Activated B cell treated with CpG ODN at 0.5 μM for 24 hours (primary cell): Measurements from ENCODE around the gene ACTN3. TPM values are rescaled to one million over a fixed set of nuclear protein-coding genes. Genes with fewer than 3 reads are reported as not detected.
A peak's percentile ranks its signal among the peaks of the same experiment; 100 is the strongest.

ENCODE experiments used
- ATAC-seq: fragments of 200-7000 bp; cut with Tn5 transposase; one replicate; pipeline ENCODE4 v1.10.0; 2021; ENCODE audit warnings: low read depth, mild to moderate bottlenecking, moderate library complexity
- CTCF ChIA-PET: fragments of 350-600 bp; sonication (Branson Sonifier 250); formaldehyde crosslinking; loops from one replicate; lab custom pipeline; 2021; ENCODE audit warnings: antibody characterized with exemption; lab: Charles Lee
- POLR2A ChIA-PET: fragments of 350-600 bp; sonication (Branson Sonifier 250); formaldehyde crosslinking; loops from one replicate; lab custom pipeline; 2021; ENCODE audit warnings: antibody characterized with exemption; lab: Charles Lee
- DNase-seq: peaks from one replicate; pipeline ENCODE4 v3.0.0; 2022
- H3K27ac Mint-ChIP-seq: one replicate; pipeline ENCODE4 v1.8.0; 2020; ENCODE audit warnings: mixed read lengths
- H3K27me3 Mint-ChIP-seq: one replicate; pipeline ENCODE4 v1.8.0; 2021; ENCODE audit warnings: mixed read lengths
- H3K36me3 Mint-ChIP-seq: one replicate; pipeline ENCODE4 v1.8.0; 2021; ENCODE audit warnings: low read depth, mixed read lengths
- H3K4me1 Mint-ChIP-seq: one replicate; pipeline ENCODE4 v1.8.0; 2021; ENCODE audit warnings: mixed read lengths
- H3K4me3 Mint-ChIP-seq: one replicate; pipeline ENCODE4 v1.8.0; 2020; ENCODE audit warnings: mild to moderate bottlenecking, mixed read lengths
- H3K9me3 Mint-ChIP-seq: one replicate; pipeline ENCODE4 v1.8.0; 2020; ENCODE audit warnings: mixed read lengths
- intact Hi-C: fragments of 100-400 bp; cut with micrococcal nuclease; formaldehyde crosslinking; loops from one replicate; pipeline ENCODE4 v1.15.1; 2024
- total RNA-seq: library from RNA; stranded (reverse); gene quantifications from 2 replicates; pipeline ENCODE4 v1.2.3, GENCODE V29; 2022
- TF ChIP-seq, protein P1 (sequence below): fragments of 200-600 bp; IDR thresholded peaks from one replicate; pipeline ENCODE4 v1.8.0; 2022; ENCODE audit warnings: antibody characterized with exemption, mild to moderate bottlenecking

The ACTN3 gene
- total RNA-seq, 1 donor from 2014 or later = not detected

DNA sequence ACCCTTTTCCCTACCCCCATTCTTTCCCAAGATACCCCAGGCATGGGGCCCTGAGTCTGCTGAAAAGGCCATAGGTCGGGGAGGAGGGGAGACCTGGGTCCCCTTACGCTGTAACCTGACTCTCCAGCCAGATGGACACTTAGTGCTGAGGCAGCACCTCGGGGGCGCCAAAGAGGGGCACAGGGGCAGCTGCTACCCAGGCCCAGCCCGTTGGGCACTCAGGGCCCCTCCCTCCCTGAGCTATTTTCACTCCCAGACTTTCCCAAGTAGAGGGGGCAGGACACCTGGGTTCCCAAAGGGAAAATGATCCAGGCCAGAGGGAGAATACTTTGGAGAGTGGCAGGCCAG lies 933 bp downstream of the ACTN3 start:
- intact Hi-C loops = loop anchor here (2.0 to 10.0 kb wide), 3 partner anchors 37 to 297 kb away; partner anchors contain the start of genes BBS1, RBM14 and RCE1
- no peak for ATAC-seq
- H3K36me3 Mint-ChIP-seq = peaks cover 8% of the 10 kb centered on the region
- DNase-seq = no peak
- H3K9me3 Mint-ChIP-seq = no peaks in the 10 kb centered on the region
- ChIA-PET CTCF (no interaction called here), POLR2A (interaction anchor here (3.6 kb wide), 1 partner anchor 130 kb away, joined by 58 read pairs; the partner anchor contains the start of gene RBM4B)
- H3K4me1 Mint-ChIP-seq = peaks cover 30% of the 10 kb centered on the region
- H3K27ac Mint-ChIP-seq = no peak overlapping the region
- no peaks in the 10 kb centered on the region for H3K27me3 Mint-ChIP-seq
- H3K4me3 Mint-ChIP-seq = peak overlapping the region; percentile 15
- TF ChIP-seq, protein P1, sequence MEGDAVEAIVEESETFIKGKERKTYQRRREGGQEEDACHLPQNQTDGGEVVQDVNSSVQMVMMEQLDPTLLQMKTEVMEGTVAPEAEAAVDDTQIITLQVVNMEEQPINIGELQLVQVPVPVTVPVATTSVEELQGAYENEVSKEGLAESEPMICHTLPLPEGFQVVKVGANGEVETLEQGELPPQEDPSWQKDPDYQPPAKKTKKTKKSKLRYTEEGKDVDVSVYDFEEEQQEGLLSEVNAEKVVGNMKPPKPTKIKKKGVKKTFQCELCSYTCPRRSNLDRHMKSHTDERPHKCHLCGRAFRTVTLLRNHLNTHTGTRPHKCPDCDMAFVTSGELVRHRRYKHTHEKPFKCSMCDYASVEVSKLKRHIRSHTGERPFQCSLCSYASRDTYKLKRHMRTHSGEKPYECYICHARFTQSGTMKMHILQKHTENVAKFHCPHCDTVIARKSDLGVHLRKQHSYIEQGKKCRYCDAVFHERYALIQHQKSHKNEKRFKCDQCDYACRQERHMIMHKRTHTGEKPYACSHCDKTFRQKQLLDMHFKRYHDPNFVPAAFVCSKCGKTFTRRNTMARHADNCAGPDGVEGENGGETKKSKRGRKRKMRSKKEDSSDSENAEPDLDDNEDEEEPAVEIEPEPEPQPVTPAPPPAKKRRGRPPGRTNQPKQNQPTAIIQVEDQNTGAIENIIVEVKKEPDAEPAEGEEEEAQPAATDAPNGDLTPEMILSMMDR = no peak

DNA sequence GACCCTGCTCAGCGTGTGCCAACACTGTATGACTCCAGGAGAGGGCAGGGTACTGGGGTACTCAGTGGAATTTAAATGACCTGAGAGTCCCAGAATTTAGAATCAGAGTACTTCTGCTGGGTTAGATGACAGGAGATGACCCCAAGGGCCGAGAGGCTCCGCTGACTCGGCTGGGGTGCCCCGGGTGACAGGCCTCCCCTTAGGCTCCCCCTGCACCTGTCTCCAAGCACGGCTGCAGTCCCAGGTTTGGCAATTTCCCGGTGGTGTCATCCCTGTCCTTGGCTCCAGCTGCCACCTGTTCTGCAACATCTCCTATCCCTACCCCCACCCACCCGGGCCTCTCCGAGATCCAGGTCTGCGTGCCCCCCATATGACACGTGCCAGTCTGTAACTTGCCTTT lies 1.3 kb downstream of the ACTN3 start:
- H3K36me3 Mint-ChIP-seq = peaks cover 5% of the 10 kb centered on the region
- ChIA-PET CTCF (no interaction called here), POLR2A (interaction anchor here (3.6 kb wide), 1 partner anchor 129 kb away, joined by 58 read pairs; the partner anchor contains the start of gene RBM4B)
- peaks cover 29% of the 10 kb centered on the region for H3K4me1 Mint-ChIP-seq
- intact Hi-C loops = loop anchor here (5.0 to 10.0 kb wide), 2 partner anchors 69 to 297 kb away; partner anchors contain the start of genes RBM14 and RCE1
- ATAC-seq (no peak), DNase-seq (no peak)
- no peaks in the 10 kb centered on the region for H3K9me3 Mint-ChIP-seq
- TF ChIP-seq, protein P1 = no peak
- no peaks in the 10 kb centered on the region for H3K27me3 Mint-ChIP-seq
- H3K4me3 Mint-ChIP-seq = no peak overlapping the region
- no peak overlapping the region for H3K27ac Mint-ChIP-seq

DNA sequence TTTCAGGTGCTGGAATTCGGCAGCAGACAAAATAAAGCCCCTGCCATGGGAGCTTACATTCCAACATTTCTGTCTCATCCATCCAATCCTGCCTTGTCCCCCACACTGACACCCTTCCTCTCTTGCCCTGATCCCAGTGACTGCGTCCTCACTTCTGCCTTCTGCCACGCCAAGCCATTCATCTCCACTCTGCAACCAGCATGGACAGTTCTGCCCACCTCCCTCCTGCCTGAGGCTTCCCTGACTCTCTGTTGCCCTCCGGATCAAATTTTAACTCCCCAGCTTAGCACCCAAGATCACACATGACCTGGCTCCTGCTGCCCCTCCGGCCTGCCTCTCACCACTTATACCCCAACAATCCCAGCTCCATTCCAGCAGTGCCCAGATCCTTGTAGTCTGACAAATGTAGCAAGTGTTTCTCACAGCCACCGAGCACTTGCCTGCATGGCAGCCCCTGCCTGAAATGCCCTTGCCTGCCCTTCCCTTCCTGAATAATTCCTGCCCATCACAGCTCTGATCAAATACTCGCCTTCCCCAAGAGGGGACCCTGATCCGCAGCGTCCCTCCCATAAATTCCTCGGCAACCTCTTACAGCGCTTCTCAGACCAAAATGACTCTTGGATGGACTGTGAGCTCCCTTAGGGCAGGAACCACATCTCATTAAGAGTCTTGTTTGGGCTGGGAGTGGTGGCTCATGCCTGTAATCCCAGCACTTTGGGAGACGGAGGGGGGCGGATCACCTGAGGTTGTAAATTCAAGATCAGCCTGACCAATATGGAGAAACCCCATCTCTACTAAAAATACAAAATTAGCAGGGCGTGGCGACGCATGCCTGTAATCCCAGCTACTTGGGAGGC lies 2.3 kb downstream of the ACTN3 start:
- peaks cover 19% of the 10 kb centered on the region for H3K4me1 Mint-ChIP-seq
- H3K4me3 Mint-ChIP-seq = no peak overlapping the region
- DNase-seq = no peak
- ATAC-seq = no peak
- H3K9me3 Mint-ChIP-seq = no peaks in the 10 kb centered on the region
- intact Hi-C loops = loop anchor here (5.0 to 10.0 kb wide), 2 partner anchors 68 to 296 kb away; partner anchors contain the start of genes RBM14 and RCE1
- H3K27ac Mint-ChIP-seq = no peak overlapping the region
- H3K27me3 Mint-ChIP-seq = no peaks in the 10 kb centered on the region
- H3K36me3 Mint-ChIP-seq = no peaks in the 10 kb centered on the region
- ChIA-PET POLR2A (no interaction called here), CTCF (interaction anchor here (1.2 kb wide), 1 partner anchor 29 kb away, joined by 3 read pairs; no protein-coding TSS in a partner anchor)
- TF ChIP-seq, protein P1 = no peak

DNA sequence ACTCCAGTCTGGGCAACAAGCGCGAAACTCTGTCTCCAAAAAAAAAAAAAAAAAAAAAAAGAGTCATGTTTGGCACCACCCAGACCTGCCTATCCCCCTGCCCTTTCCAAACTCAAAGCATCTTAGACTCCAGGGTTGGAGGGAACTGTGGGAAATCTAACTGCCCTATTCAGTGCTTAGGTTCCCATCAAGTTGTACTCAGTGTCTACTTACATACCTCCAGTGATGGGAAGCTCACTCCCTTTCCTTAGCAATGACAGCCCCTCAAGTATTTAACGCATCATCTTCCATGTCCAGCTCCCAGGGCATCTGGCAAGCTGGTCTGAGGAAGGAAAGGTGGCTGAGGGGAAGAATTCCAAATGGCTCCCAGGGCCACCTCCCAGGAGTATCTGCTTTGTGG lies 3.0 kb downstream of the ACTN3 start:
- ATAC-seq = no peak
- TF ChIP-seq, protein P1 = no peak
- DNase-seq = no peak
- POLR2A ChIA-PET = no interaction called here
- Mint-ChIP-seq H3K4me3 (no peak overlapping the region), H3K27ac (no peak overlapping the region), H3K36me3 (no peaks in the 10 kb centered on the region), H3K4me1 (peaks cover 14% of the 10 kb centered on the region), H3K9me3 (no peaks in the 10 kb centered on the region), H3K27me3 (no peaks in the 10 kb centered on the region)
- CTCF ChIA-PET = interaction anchor here (1.2 kb wide), 1 partner anchor 28 kb away, joined by 3 read pairs; no protein-coding TSS in a partner anchor
- intact Hi-C loops = loop anchor here (5.0 to 10.0 kb wide), 2 partner anchors 68 to 295 kb away; partner anchors contain the start of genes RBM14 and RCE1

DNA sequence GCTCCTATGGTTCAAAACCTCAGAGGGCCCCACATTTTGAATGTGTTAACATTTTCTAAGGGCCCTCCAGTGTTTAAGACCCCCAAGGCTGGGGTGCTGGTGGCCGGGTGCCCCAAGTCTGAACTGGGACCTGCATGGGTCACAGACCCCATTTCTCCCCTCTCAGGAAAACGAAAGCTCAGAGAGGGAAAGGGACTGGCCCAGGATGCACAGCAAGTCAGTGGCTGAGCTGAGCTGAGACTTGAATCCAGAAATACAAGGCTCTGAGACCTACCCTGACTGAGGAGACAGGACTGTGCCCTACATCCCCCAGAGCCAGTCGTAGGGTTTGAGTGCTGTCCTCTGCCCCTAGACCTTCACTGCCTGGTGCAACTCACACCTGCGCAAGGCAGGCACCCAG lies 4.2 kb downstream of the ACTN3 start:
- intact Hi-C loops = no loop called here
- CTCF ChIA-PET = no interaction called here
- no peaks in the 10 kb centered on the region for H3K9me3 Mint-ChIP-seq
- no peaks in the 10 kb centered on the region for H3K27me3 Mint-ChIP-seq
- no peaks in the 10 kb centered on the region for H3K36me3 Mint-ChIP-seq
- no peak overlapping the region for H3K4me3 Mint-ChIP-seq
- POLR2A ChIA-PET = no interaction called here
- no peak overlapping the region for H3K27ac Mint-ChIP-seq
- peaks cover 7% of the 10 kb centered on the region for H3K4me1 Mint-ChIP-seq
- DNase-seq = no peak
- ATAC-seq = no peak
- TF ChIP-seq, protein P1 = no peak
